DMS 273 (cell line): Measurements from ENCODE around the gene SYCE3.

ENCODE experiments used
- DNase-seq: peaks from one replicate; lab custom pipeline; 2025; ENCODE audit not compliant: unreplicated experiment; lab: John Stamatoyannopoulos, UW

The SYCE3 gene

GRCh38 chr22:50532824-50533796 is 29.6 kb downstream of the SYCE3 start:
- no peak for DNase-seq

DNA sequence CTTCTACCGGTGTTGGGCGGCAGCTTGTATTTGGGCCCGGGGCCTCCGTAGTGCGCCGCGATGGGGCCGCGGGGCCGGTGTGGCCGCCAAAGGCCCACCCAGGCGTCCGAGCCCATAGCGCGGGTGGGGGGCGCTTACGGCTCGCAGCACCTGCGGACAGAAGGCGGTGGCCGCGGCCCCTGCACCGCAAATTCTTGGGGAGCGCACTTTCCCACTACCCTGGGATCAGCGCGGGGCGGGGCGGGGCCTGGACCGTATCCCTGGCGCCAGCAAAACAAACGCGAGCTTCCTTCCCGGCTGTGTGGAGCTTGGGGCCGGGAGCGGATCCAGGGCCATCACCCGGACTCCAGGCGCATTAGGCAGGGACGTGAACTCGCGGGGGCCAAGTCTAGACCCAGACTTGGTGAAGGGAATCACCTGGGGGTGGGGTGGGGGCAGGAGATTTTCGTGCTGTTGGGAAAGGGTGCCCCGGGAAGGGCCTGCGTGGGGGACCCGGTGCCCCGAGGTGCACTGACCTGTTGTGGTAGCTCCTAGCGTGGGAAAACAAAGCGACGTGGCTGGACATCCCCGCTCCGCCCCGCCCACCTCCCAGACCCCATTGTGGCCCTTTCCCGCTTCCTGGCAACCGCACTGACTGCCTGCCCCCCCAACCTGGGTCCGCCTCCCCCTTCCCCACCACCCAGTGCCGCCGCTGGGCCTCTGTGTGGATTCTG is 30.6 kb downstream of the SYCE3 start:
- peak; percentile 45 for DNase-seq

DNA sequence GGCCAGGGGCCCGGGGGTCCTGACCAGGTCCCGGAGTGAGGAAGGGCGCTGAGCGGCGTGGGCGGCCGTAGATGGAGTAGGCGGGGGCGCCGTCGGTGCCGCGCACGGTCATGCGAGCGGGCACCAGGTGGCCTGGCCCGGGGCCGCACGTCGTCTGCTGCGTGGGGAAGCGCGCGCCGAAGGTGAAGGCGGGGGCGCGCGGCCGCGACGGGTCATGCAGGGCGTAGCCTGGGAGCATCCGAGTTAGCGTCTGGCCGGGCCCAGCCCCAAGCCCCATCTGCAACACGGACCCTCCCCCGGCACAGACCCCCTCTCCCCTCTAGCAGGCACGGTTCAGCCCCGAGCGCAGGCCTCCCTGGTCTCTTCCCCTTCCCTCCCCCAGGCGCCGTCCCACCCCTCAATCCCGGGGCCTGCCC is 31.2 kb downstream of the SYCE3 start:
- DNase-seq = peak; percentile 51

- DNase-seq = peak; percentile 76
Observed at GRCh38 chr22:50530877-50531545, 31.7 kb downstream of the SYCE3 start.

DNA sequence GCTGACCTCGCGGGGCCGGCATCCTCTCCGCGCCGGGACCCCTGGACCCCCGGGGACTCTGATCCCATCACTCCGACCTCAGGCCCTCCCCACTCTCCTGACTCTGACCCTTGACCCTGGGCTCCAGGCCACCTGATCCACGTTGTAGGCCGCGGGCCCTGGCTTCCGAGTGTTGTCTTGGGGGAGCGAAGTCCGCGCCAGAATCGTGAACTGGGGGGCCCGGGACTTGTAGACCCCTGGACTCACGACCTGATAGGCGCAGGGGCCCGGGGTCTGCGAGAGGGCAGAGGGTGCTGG is 32.2 kb downstream of the SYCE3 start:
- no peak for DNase-seq

- peak; percentile 63 for DNase-seq
Observed at GRCh38 chr22:50529897-50530579, 32.7 kb downstream of the SYCE3 start, which contains the start of gene TYMP. Gene TYMP, minus strand, starts transcription at chr22:50530012. Its CDS starts 303 bp downstream, at chr22:50529709.

- DNase-seq = peak; percentile 43
Observed at GRCh38 chr22:50529416-50529896, 33.3 kb downstream of the SYCE3 start.

- DNase-seq = no peak
Observed at GRCh38 chr22:50528682-50529415, 33.9 kb downstream of the SYCE3 start.

- DNase-seq = no peak
Observed at GRCh38 chr22:50527921-50528681, 34.6 kb downstream of the SYCE3 start.

DNA sequence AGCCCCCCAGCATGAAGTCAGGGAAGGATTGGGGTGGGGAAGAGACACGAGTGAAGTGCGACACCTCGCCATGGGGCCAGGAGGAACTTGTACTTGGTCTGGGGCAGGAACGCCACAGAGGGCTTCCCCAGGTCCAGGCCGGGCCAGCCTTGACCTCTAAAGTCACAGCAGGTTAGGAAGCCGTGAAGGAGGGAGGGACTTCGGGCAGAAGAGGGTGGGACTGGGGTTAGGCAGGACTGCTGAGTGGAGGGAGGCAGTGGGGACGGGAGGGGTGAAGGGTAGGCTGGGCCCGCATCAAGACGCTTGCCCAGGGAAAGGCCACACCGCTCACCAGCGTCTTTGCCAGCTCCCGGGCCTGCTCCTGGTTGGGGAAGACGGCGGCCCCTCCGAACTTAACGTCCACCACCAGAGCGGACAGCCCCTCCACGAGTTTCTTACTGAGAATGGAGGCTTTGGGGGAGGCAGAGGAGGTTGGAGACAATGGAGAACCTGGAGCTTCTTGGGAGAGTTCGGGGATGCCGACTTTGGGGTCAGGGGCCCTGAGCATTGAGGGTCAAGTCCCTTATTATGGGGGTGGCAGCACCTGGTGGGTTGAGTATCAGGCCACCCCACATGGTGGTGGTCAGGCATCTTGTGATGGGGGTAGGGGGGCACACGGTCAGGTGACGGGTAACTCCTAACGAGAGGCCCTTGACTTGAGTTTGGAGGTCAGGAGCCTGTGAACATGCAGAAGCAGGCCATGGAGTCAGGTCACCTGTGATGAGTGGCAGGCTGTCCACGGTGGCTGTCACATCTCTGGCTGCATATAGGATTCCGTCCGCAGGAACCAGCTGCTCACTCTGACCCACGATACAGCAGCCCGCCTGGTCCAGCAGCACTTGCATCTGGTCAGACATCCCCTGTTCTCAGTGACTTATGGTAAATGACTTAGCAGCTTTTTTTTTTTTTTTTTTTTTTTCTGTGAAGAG is 35.6 kb downstream of the SYCE3 start:
- DNase-seq = peak; percentile 27

DNA sequence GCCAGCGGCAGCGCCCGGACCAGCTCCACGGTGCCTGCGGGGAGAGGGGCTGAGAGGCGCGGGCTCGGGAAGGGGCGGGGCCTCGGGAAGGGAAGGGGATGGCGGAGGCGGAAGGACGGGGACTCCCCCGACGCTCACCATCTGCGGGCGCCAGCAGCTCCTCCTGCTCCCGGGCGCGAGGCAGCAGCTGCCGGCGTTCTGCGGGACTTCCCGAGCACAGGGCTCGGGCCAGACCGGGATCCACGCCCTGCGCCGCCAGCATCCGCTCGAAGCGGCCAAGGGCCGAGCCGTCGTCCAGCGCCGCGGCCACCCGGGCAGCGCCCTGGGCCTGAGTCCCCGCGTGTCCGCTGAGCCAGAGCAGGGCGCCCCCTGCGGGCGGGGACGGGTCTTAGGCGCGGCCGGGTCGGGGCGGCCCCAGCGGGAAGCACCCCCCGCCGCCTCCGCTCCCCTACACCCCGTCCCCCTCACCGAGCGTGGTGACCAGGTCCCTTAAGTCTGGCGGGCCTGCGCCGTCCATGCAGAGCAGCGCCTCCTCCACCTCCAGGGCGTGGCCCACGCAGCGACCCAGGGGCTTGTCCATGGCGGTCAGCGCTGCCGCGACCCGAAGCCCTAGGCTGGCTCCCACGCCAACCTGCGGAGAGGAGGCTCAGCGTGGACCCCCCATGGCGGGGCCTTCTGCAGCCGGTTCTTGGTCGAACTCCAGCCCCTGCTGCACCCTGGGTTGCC is 36.4 kb downstream of the SYCE3 start:
- peak; percentile 91 for DNase-seq

- DNase-seq = no peak
Observed at GRCh38 chr22:50525858-50526107, 36.9 kb downstream of the SYCE3 start.

GRCh38 chr22:50525104-50525857 is 37.4 kb downstream of the SYCE3 start, which contains the start of gene SCO2:
Gene SCO2, minus strand, starts transcription at chr22:50525598. Its CDS starts 1,187 bp downstream, at chr22:50524411.
- DNase-seq = peak; percentile 98

DNA sequence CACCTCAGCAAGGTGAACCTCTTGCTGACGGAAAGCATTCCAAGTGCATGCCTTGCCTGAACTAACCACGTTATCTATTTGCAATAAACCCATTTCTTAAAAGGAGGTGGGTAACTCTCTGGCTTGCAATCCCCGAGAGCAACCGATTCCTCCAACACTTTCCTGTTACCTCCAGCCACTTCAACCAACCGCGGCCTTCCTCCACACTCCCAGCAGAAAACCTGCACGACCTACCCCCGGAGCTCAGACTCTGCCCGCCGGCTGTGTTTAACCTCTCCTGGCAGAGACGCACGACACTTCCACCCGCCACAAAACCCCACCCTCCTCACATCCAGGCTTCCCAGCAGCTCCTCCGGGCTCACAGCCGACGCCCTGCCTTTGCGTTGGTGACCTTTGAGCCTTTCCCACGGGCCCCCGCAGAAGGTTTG is 38.0 kb downstream of the SYCE3 start:
- DNase-seq = peak; percentile 63

GRCh38 chr22:50523806-50524675 is 38.7 kb downstream of the SYCE3 start:
- DNase-seq = peak; percentile 74

DNA sequence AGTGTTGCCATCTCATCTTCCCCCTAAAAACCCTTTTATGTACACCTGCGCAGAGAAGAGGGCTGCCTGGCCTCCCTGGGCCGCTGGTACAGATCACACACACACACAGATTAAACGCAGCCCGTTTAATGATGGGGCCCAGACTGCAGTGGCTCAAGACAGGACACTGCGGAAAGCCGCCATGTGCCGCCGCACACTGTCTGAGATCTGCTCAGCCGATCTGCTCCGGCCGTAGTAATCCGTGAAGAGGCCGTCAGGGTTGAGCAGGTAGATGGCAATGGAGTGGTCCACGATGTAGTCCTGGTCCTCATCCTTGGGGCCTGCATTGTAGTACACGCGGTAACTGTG is 39.3 kb downstream of the SYCE3 start:
- DNase-seq = no peak
